Urinary bladder (tissue), 4 donors: ENCODE results near the gene ATXN2L. TPM values are rescaled to one million over a fixed set of nuclear protein-coding genes. Genes with fewer than 3 reads are reported as not detected.
A peak's percentile ranks its signal among the peaks of the same experiment; 100 is the strongest.
"Not testable (repeated sequence)": the region's sequence is repeated elsewhere in the genome, so short reads cannot be mapped to it uniquely, and the experiment has no call there.

ENCODE experiments used
- DNase-seq: peaks from one replicate; pipeline ENCODE4 v3.0.0-alpha.2; 2015; ENCODE audit errors: extremely low spot score
- H3K27ac ChIP-seq: one replicate; pipeline ENCODE4 v1.5.1; 2013; ENCODE audit warnings: low read depth, mild to moderate bottlenecking, moderate library complexity
- H3K36me3 ChIP-seq: one replicate; pipeline ENCODE4 v1.6.1; 2013; ENCODE audit warnings: mild to moderate bottlenecking, moderate library complexity; ENCODE audit not compliant: insufficient read depth
- H3K4me1 ChIP-seq: one replicate; pipeline ENCODE4 v1.6.1; 2013; ENCODE audit warnings: mild to moderate bottlenecking, moderate library complexity; ENCODE audit not compliant: insufficient read depth
- H3K4me3 ChIP-seq: one replicate; pipeline ENCODE4 v1.5.1; 2013; ENCODE audit warnings: low read depth, low read length
- WGBS: extraction: QIAGEN DNeasy Blood & Tissue Kit; methylation state at CpG from one replicate; pipeline ENCODE4 v1.1.7; 2013; 5-methylcytosine and 5-hydroxymethylcytosine counted together
- polyA plus RNA-seq: library from polyadenylated mRNA; stranded (reverse); fragments of 200-250 nt; gene quantifications from one replicate; pipeline ENCODE4 v1.2.3, GENCODE V29; 2013
- total RNA-seq: library from RNA; depleted of rRNA; stranded (reverse); fragments of >200 nt; gene quantifications from one replicate; pipeline ENCODE4 v1.2.3, GENCODE V29; 2014
- donor health status: healthy with polysubstance abuse.
- donor health status: healthy.

The ATXN2L gene
- total and polyA plus RNA-seq, 2 donors: 35.9 to 69.8 TPM

DNA sequence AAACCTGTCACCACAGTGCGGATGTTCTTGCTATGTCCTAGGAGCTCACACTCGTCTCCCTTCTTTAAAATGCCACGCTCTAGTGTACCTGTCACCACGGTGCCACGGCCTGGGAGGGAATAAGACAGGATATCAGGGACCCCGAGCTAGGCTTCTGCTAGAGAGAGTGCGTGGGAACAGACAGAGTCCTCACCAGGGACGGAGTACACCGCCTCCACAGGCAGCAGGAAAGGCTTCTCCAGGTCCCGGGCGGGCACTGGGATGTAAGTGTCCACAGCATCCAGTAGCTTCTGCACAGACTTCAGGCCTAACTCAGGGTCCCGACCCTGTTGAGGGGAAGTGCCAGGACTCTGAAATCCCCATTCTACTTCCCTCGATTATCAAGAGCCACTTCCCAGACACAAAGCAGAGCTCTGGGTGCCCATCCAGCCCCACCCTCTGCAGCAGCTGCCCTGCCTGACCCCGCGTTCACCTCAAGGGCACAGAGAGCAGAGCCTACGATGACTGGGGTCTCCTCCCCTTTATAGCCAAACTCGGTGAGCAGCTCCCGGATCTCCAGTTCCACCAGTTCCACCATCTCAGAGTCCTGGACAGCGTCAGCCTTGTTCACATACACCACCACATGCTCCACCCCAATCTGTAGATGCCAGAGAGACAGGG lies 21.6 kb downstream of the ATXN2L start:
- WGBS: 90% methylated on average over 19 of the region's 19 CpGs
- H3K36me3 ChIP-seq: peaks cover 4% of the 10 kb centered on the region
- H3K4me3 ChIP-seq: no peak overlapping the region
- H3K27ac ChIP-seq: no peak overlapping the region
- no peak for DNase-seq
- H3K4me1 ChIP-seq: no peaks in the 10 kb centered on the region

DNA sequence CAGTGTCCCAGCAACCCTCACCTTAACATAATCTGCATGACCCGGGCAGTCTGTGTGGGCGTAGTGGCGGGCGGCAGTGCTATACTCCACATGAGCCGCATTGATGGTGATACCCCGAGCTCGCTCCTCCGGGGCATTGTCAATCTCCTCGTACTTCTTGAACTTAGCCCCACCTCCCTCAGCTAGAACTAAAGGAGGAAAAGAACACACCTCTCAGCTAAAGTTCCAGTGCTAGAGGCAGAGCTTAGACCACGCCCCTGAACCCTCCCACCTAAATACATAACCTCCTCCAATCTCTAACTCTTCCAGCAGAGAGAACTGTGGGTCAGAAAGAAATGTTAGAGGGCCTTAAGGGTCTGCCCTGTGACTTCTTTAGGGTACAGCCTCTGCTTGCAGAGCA lies 22.5 kb downstream of the ATXN2L start:
- WGBS: 63% methylated on average over 10 of the region's 10 CpGs
- Histone ChIP-seq H3K27ac (no peak overlapping the region), H3K4me3 (peak overlapping the region; percentile 63), H3K4me1 (no peaks in the 10 kb centered on the region), H3K36me3 (peaks cover 4% of the 10 kb centered on the region)
- no peak for DNase-seq

DNA sequence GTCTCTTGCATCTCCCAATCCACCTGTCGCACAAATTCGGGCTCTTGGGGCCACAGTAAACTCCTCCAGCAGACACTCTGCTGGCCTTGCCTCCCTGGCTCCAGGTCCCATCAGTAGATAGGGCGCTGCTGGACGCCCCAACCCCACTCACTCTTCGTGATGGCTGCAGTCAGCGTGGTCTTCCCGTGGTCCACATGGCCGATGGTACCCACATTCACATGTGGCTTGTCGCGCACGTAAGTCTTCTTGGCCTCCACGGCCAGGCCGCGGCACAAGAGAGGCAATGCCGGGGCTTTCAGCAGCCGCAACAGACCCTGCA lies 22.9 kb downstream of the ATXN2L start:
- Histone ChIP-seq H3K27ac (peak overlapping the region; percentile 71), H3K4me3 (peak overlapping the region; percentile 63), H3K36me3 (peaks cover 4% of the 10 kb centered on the region), H3K4me1 (no peaks in the 10 kb centered on the region)
- WGBS: 1% methylated on average over 16 of the region's 16 CpGs
- DNase-seq: no peak

DNA sequence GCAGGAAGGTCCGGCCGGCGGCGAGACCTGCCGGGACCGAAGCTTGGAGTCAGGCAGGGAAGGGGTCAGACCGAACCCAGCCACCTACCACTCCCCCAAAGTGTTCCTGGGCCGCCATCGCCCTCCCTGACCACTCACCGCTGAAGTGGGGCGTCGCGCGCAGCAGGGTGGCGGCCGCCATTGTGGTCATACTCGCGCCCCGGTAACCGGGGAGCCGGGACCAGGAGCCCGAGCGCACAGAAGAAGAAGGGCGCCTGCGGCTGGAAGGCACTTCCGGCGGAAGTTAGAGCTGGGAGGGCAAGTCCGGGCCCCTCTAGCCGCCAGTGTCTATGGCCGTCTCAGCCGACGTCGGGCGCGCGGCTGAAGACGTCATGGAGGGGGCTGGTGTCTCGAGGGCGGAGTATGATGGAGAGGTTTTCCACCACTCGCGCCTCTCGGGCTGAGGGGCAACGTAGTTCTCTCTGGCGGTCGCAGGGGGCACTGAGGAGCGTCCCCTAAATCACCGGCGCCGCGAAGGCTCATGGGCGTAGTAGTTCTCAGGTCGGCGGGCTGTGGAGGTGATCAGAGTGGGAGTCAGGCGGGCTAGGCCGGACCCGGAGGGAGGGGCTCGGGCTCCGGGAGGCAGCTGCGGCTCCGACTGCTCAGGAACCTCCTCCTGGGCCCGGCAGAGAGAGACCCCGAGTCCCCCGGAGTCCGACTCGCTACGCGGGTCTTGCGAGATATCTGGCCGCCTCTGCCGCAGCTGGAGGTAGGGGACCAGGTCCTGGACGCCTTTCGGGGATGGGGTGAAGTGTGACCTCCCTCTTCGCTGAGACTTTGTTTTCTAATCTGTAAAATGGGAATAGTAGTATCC lies 23.5 kb downstream of the ATXN2L start, which contains the start of gene TUFM:
TSS of gene TUFM (minus strand) at position 269 of the 853 bp plus-strand sequence. CDS start at position 190, 79 bp downstream.
- peak; percentile 95 for DNase-seq

DNA sequence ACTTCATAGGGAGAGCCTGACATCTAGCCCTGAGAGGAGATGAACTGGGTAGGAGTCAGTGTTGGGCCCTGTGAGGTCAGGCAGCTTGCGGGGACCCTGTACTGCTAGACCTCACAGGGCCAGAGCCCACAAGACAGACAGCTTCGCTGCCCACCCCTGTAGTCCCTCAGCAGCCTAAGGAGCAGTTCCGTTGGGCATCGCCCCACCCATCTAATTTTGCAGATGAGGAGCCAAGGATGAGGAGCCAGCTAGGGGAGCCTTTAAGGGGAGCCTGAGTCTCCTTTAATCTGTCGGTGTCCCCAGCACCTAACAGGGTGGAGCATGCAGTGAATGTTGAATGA lies 24.1 kb downstream of the ATXN2L start:
- H3K36me3 ChIP-seq: peaks cover 4% of the 10 kb centered on the region
- DNase-seq: no peak
- 23% methylated on average over 5 of the region's 5 CpGs for whole genome bisulfite sequencing
- no peaks in the 10 kb centered on the region for H3K4me1 ChIP-seq
- peak overlapping the region; percentile 66 for H3K27ac ChIP-seq
- peak overlapping the region; percentile 63 for H3K4me3 ChIP-seq

More for the DNA sequence above, 23.5 kb downstream of the ATXN2L start, which contains the start of gene TUFM:
- Histone ChIP-seq H3K27ac (peak within 1 kb of the TSS; percentile 71), H3K4me1 (no peaks in the 10 kb centered on the region), H3K4me3 (peak within 1 kb of the TSS; percentile 63), H3K36me3 (peaks cover 4% of the 10 kb centered on the region)
- WGBS: under 1% methylated on average over 73 of the region's 73 CpGs

DNA sequence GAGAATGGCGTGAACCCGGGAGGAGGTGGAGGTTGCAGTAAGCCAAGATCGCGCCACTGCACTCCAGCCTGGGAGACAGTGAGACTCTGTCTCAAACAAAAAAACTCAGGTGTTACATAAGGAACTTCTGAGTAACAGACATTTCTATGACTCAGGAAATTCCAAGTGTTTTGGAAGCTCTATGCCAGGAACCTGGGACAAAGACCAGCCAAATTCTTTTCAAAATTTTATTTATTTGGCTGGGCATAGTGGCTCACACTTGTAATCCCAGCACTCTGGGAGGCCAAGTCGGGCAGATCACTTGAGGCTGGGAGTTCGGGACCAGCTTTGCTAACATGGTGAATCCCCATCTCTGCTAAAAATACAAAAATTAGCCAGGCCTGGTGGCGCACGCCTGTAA lies 35.6 kb downstream of the ATXN2L start:
- Histone ChIP-seq H3K4me3 (no peak overlapping the region), H3K36me3 (no peaks in the 10 kb centered on the region), H3K4me1 (no peaks in the 10 kb centered on the region), H3K27ac (no peak overlapping the region)
- no peak for DNase-seq
- 94% methylated on average over 8 of the region's 8 CpGs for WGBS

DNA sequence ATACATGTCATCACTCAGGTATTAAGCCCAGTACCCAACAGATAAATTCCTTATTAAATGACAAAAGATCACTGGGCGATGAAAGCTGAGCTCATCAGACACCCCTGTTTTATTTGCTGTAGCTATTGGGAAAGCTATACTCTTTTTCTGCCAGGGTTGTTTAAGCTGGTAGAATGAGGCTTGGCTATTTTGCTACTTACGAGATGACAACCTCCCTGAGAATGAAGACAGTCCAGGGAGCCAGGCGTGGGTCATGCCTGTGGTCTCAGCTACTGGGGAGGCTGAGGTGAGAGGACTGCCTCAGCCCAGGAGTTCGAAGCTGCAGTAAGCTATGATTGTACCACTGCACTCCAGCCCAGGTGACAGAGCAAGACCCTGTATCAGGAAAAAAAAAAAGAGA lies 36.5 kb downstream of the ATXN2L start:
- H3K4me3 ChIP-seq: no peak overlapping the region
- no peaks in the 10 kb centered on the region for H3K4me1 ChIP-seq
- DNase-seq: no peak
- no peak overlapping the region for H3K27ac ChIP-seq
- H3K36me3 ChIP-seq: no peaks in the 10 kb centered on the region
- 86% methylated on average over 4 of the region's 4 CpGs for WGBS

DNA sequence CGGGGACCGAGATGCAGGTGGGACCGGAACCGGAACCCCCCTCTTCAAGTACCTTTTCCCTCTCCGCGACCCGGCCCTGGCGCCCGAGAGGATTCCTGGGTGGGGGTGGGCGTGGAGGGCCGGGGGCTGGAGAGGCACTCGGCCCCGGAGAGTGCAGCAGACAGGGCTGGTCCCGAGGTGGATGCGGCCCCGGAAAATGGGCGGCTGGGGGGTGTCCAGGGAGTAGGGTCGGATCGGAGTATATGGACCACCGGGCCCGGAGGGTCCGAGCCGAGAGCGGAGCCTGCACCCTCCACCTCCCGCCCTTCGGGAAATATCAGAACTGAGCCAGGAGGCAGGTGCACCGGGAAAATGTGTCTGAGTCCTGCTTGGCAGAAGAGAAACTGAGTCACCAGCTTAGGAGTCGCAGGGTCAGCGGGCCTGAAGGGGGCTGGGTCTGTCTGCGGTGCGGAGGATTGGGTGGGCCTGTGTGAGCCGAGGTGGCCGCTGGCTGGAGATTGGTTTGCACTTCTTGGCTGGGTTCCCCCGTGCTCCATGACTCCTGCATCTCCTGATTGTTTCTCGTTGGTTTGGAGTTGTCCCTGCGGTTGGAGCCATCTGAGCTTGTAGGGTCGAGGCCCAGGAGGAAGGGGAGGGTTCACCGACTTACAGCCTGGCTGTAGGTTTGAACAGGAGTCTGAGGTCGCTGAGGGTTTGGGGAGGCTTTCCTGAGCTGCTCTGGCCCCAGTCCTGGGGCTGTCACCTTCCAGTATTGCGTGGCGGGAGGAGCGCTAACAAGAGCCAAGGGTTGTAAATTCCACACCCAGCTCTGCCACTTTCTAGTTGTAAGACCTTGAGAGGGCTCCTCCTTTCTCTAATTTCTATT lies 41.4 kb downstream of the ATXN2L start:
- 1% methylated on average over 42 of the region's 42 CpGs for WGBS
- Histone ChIP-seq H3K27ac (peak overlapping the region; percentile 93), H3K4me3 (peak overlapping the region; percentile 90), H3K36me3 (peaks cover 4% of the 10 kb centered on the region), H3K4me1 (no peaks in the 10 kb centered on the region)
- no peak for DNase-seq

DNA sequence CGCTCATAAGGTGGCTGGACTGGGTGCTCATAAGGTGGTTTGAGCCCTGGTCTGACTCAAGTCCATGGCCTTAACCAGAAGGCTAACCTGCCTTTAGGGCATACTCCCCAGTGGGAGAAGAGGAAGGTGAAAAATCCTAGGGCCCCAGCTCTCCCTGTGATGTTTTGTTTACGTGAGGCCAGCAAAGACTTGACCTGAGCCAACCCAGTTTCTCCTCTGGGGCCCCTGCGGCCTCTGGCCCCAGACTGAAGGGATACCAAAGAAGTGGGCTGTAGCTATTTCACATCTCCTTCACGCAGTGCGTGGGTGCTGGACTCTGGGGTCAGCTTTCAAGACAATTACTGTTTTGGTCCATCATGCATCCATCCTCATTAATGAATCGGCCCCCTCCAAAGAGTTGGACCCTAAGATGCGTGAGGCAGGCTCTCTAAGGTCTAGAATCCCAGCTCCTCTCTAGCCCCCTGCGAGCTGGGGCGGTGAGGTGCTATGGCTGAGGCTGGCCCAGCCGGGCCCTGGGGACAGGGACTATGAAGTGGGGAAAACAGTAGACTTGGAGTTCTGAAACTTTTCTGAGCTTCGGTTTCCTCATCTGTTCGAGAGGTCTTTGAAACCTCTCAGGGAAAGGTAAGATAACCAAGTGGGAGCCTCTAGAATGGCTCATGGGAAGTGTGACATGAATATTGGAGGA lies 42.3 kb downstream of the ATXN2L start:
- Histone ChIP-seq H3K27ac (no peak overlapping the region), H3K4me3 (no peak overlapping the region), H3K4me1 (no peaks in the 10 kb centered on the region), H3K36me3 (peaks cover 11% of the 10 kb centered on the region)
- 85% methylated on average over 12 of the region's 12 CpGs for WGBS
- DNase-seq: no peak

DNA sequence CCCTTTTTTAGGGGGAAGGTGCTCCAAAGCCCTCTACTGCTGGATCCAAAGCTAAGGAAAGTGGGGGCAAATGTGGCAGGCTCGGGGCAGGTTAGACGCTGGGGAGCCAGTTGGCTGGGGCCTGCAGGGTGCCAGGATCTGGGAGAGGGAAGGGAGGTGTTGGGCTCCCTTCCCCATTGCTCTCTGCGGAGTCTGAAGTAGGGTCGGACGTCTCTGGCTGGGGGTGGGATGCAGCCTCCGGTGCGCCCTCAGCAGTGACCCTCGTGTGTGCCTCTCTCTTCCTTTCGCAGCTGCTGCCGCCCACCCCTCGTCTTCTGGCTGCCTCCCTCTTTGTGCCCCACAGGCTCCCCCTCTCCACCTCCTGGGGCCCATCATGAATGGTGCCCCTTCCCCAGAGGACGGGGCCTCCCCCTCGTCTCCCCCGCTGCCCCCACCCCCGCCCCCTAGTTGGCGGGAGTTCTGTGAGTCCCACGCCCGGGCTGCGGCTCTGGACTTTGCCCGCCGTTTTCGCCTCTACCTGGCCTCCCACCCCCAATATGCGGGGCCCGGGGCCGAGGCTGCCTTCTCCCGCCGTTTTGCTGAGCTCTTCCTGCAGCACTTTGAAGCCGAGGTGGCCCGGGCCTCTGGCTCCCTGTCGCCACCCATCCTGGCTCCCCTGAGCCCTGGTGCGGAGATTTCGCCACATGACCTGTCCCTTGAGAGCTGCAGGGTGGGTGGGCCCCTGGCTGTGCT lies 43.1 kb downstream of the ATXN2L start:
- Histone ChIP-seq H3K4me3 (no peak overlapping the region), H3K27ac (no peak overlapping the region), H3K4me1 (no peaks in the 10 kb centered on the region), H3K36me3 (peaks cover 11% of the 10 kb centered on the region)
- WGBS: 70% methylated on average over 32 of the region's 32 CpGs
- no peak for DNase-seq

DNA sequence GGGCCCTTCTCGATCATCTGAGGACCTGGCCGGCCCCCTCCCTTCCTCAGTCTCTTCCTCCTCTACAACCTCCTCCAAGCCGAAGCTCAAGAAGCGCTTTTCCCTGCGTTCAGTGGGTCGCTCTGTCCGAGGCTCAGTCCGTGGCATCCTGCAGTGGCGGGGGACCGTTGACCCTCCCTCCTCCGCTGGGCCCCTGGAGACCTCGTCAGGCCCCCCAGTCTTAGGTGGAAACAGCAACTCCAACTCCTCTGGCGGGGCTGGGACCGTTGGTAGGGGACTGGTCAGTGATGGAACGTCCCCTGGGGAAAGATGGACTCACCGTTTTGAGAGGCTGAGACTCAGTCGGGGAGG lies 43.6 kb downstream of the ATXN2L start:
- Histone ChIP-seq H3K4me1 (no peaks in the 10 kb centered on the region), H3K27ac (no peak overlapping the region), H3K36me3 (peaks cover 11% of the 10 kb centered on the region), H3K4me3 (no peak overlapping the region)
- WGBS: 85% methylated on average over 17 of the region's 17 CpGs
- no peak for DNase-seq

DNA sequence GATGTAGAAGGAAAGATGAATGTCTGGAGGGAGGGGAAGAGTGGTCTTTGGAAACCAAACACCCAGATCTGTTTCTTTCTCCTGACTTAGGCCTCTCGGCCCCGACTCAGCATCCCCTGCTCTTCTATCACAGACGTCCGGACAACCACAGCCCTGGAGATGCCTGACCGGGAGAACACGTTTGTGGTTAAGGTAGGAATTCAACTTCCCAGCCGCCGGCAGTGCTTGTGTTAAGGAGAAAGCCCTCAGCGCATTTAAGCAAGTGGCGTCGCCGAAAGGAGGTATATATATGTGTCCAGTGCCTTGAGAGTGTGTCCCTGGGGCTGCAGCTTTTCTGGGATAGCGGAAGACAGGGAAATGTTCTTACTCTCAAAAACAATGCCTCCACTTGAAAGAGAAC lies 44.4 kb downstream of the ATXN2L start:
- Histone ChIP-seq H3K27ac (no peak overlapping the region), H3K36me3 (peaks cover 11% of the 10 kb centered on the region), H3K4me3 (no peak overlapping the region), H3K4me1 (no peaks in the 10 kb centered on the region)
- DNase-seq: no peak
- 91% methylated on average over 13 of the region's 13 CpGs for WGBS

DNA sequence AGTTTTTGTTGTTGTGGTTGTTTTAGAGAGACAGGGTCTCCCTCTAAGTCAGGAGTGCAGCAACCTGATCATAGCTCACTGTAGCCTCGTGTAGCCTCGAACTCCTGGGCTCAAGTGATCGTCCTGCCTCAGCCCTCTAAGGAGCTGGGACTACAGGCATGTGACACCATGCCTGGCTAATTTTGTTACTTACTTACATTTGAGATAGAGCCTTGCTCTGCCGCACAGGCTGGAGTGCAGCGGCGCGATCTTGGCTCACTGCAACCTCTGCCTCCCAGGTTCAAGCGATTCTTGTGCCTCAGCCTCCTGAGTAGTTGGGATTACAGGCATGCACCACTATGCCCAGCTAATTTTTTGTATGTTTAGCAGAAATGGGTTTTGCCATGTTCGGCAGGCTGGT lies 44.8 kb downstream of the ATXN2L start:
- peaks cover 11% of the 10 kb centered on the region for H3K36me3 ChIP-seq
- not testable (repeated sequence) for H3K4me1 ChIP-seq, DNase-seq, H3K4me3 ChIP-seq, H3K27ac ChIP-seq
- WGBS: 93% methylated on average over 9 of the region's 9 CpGs
